Motor neuron (in vitro differentiated cells): ENCODE results near the gene SMIM22. TPM values are rescaled to one million over a fixed set of nuclear protein-coding genes. Genes with fewer than 3 reads are reported as not detected.

Source experiments
- total RNA-seq, 8 experiments: library from RNA; unstranded; fragments of 300-600 nt; gene quantifications; 2 replicates each; pipeline versions ENCODE4 v1.2.3 to v1.2.4, GENCODE V29; 2022

The SMIM22 gene
- total RNA-seq, 8 experiments from 2014 or later: 0.71 to 2.1 (median 0.98) TPM; not detected in 1

Other genes with a start within 250 kb of the SMIM22 start
- gene C16orf96, start 239.0 kb upstream of the SMIM22 start, total RNA-seq: under 1 TPM; 0.10 to 1.00 (median 0.32) TPM
- gene UBALD1, start 180.5 kb upstream of the SMIM22 start, total RNA-seq: 10 to 100 TPM in 5 of 8 experiments, 1 to 10 TPM in 3; 6.9 to 20.8 (median 11.3) TPM
- 10 to 100 TPM; 16.3 to 69.6 (median 34.5) TPM for gene MGRN1, start 170.5 kb upstream of the SMIM22 start, total RNA-seq
- gene NUDT16L1, start 101.8 kb upstream of the SMIM22 start, total RNA-seq: 10 to 100 TPM; 13.8 to 35.2 (median 26.5) TPM
- 10 to 100 TPM; 11.7 to 35.5 (median 26.2) TPM for gene ANKS3, start 61.1 kb upstream of the SMIM22 start, total RNA-seq
- gene DNAAF8, start 60.8 kb upstream of the SMIM22 start, total RNA-seq: 1 to 10 TPM in 6 of 8 experiments, under 1 TPM in 2; 0.96 to 9.4 (median 2.3) TPM
- 10 to 100 TPM in 3 of 8 experiments, 1 to 10 TPM in 5; 7.9 to 17.5 (median 9.0) TPM for gene ZNF500, start 28.2 kb upstream of the SMIM22 start, total RNA-seq
- 1 to 10 TPM in 2 of 8 experiments, under 1 TPM in 2, not detected in 4; 0.61 to 1.3 (median 1.0) TPM for gene SEPTIN12, start 7.0 kb upstream of the SMIM22 start, total RNA-seq
- gene ROGDI, start 7.3 kb downstream of the SMIM22 start, total RNA-seq: 10 to 100 TPM; 19.1 to 45.1 (median 35.4) TPM
- 100 to 1,000 TPM in 1 of 8 experiments, 10 to 100 TPM in 7; 36.4 to 101 (median 49.5) TPM for gene GLYR1, start 51.9 kb downstream of the SMIM22 start, total RNA-seq
- 10 to 100 TPM; 14.0 to 43.7 (median 24.2) TPM for gene UBN1, start 52.1 kb downstream of the SMIM22 start, total RNA-seq
- 100 to 1,000 TPM in 1 of 8 experiments, 10 to 100 TPM in 2, 1 to 10 TPM in 4, under 1 TPM in 1; 0.92 to 357 (median 3.6) TPM for gene PPL, start 141.8 kb downstream of the SMIM22 start, total RNA-seq
- gene SEC14L5, start 163.0 kb downstream of the SMIM22 start, total RNA-seq: 1 to 10 TPM in 4 of 8 experiments, under 1 TPM in 4; 0.04 to 2.0 (median 1.0) TPM
- 10 to 100 TPM in 3 of 8 experiments, 1 to 10 TPM in 5; 1.5 to 18.7 (median 6.5) TPM for gene NAGPA, start 238.6 kb downstream of the SMIM22 start, total RNA-seq